Uterus (tissue), 2 donors: ENCODE measurements around the gene KLRC4.

Experiments used
- CTCF ChIP-seq, 4 experiments: fragments of 200-600 bp in 2 of 4; fragments of 450-650 bp in 2 of 4; sonication (generic) in 2 of 4; IDR thresholded peaks; one replicate each; pipeline ENCODE4 v1.5.1; 2016 to 2019; ENCODE audit warnings: antibody characterized with exemption in 4 of 4, mild to moderate bottlenecking in 2 of 4, moderate library complexity in 1 of 4
- POLR2A ChIP-seq, 2 donors: fragments of 450-650 bp; IDR thresholded peaks; one replicate each; pipeline ENCODE4 v1.6.1; 2016; ENCODE audit warnings: antibody characterized with exemption in 2 of 2, mild to moderate bottlenecking in 1 of 2, moderate library complexity in 1 of 2

GRCh38 chr12:10372559-10372958, 37.0 kb downstream of the KLRC4 start:
- TF ChIP-seq POLR2A (IDR thresholded peaks at IDR 0.05) = no peak
- TF ChIP-seq CTCF (IDR thresholded peaks at IDR 0.05) = no peak
